H1 (cell line): ENCODE data around the gene WDR33.

ENCODE experiments used
- BCL11A ChIP-seq, 2 experiments: IDR thresholded peaks; one replicate each; pipeline ENCODE4 v1.6.1; 2011; ENCODE audit warnings: low read depth in 2 of 2, low read length in 2 of 2, mild to moderate bottlenecking in 2 of 2
- BRCA1 ChIP-seq: IDR thresholded peaks from 2 replicates; pipeline ENCODE4 v1.6.1; 2012; ENCODE audit warnings: low read depth, low read length, improper control_type of control experiment
- CTCF ChIP-seq, 3 experiments: IDR thresholded peaks; 1 replicate in 2 of 3; 2 replicates in 1 of 3; pipeline versions ENCODE4 v1.5.1 to v1.6.1; 2011; ENCODE audit warnings: low read length in 3 of 3, mild to moderate bottlenecking in 3 of 3, inconsistent platforms in 2 of 3, low read depth in 1 of 3, moderate library complexity in 1 of 3; ENCODE audit not compliant: insufficient read depth in 1 of 3; ENCODE audit errors: control extremely low read depth in 1 of 3
- GABPA ChIP-seq: IDR thresholded peaks from 2 replicates; pipeline ENCODE4 v1.6.1; 2011; ENCODE audit warnings: mild to moderate bottlenecking, low read length, moderate library complexity, borderline replicate concordance; ENCODE audit not compliant: insufficient read depth
- HDAC6 ChIP-seq: IDR thresholded peaks from one replicate; pipeline ENCODE4 v1.7.1; 2012; ENCODE audit warnings: low read depth, mild to moderate bottlenecking, inconsistent platforms, low read length, moderate library complexity
- POLR2A ChIP-seq, 2 experiments: IDR thresholded peaks; 1 replicate in 1 of 2; 2 replicates in 1 of 2; pipeline ENCODE4 v1.6.1; 2011; ENCODE audit warnings: low read depth in 2 of 2, low read length in 2 of 2, mild to moderate bottlenecking in 2 of 2; ENCODE audit errors: control extremely low read depth in 1 of 2
- RAD21 ChIP-seq, 2 experiments: IDR thresholded peaks in 1 of 2; conservative IDR thresholded peaks in 1 of 2; 2 replicates each; pipeline ENCODE4 v1.6.1; 2011; ENCODE audit warnings: low read depth in 2 of 2, low read length in 2 of 2, improper control_type of control experiment in 1 of 2, inconsistent platforms in 1 of 2, mild to moderate bottlenecking in 1 of 2, moderate library complexity in 1 of 2
- RFX5 ChIP-seq: IDR thresholded peaks from 2 replicates; pipeline ENCODE4 v1.6.1; 2011; ENCODE audit warnings: low read depth, low read length, improper control_type of control experiment, borderline replicate concordance
- SP1 ChIP-seq: IDR thresholded peaks from 2 replicates; pipeline ENCODE4 v1.6.1; 2011; ENCODE audit warnings: low read depth, low read length
- TAF1 ChIP-seq: IDR thresholded peaks from 2 replicates; pipeline ENCODE4 v1.6.1; 2011; ENCODE audit warnings: mild to moderate bottlenecking, low read depth, low read length
- YY1 ChIP-seq: IDR thresholded peaks from 2 replicates; pipeline ENCODE4 v1.6.1; 2011; ENCODE audit warnings: low read depth, mild to moderate bottlenecking, low read length

GRCh38 chr2:127651381-127651809, 159.6 kb downstream of the WDR33 start:
- no peak for TF ChIP-seq POLR2A (IDR thresholded peaks at IDR 0.05; ENCODE audit: control extremely low read depth in 1 of 2, low read depth in 2 of 2, low read length in 2 of 2)
- TF ChIP-seq CTCF (IDR thresholded peaks at IDR 0.05; ENCODE audit: control extremely low read depth in 1 of 3, insufficient read depth in 1 of 3, low read depth in 1 of 3, low read length in 3 of 3): no peak
- no peak for TF ChIP-seq HDAC6
- TF ChIP-seq TAF1: no peak
- no peak for TF ChIP-seq BCL11A (IDR thresholded peaks at IDR 0.05; ENCODE audit: low read depth in 2 of 2, low read length in 2 of 2)
- no peak for TF ChIP-seq RAD21 (IDR thresholded peaks at IDR 0.05 in 1 of 2, conservative IDR thresholded peaks at IDR 0.05 in 1 of 2; ENCODE audit: low read depth in 2 of 2, low read length in 2 of 2)
- no peak for TF ChIP-seq SP1
- TF ChIP-seq YY1: no peak
- TF ChIP-seq BRCA1: no peak
- TF ChIP-seq RFX5: no peak
- no peak for TF ChIP-seq GABPA
